SJCRH30 (cell line): Measurements from ENCODE around the gene TMOD2. TPM values are rescaled to one million over a fixed set of nuclear protein-coding genes. Genes with fewer than 3 reads are reported as not detected.

Experiments used
- DNase-seq, 2 experiments: peaks; one replicate each; pipeline ENCODE4 v3.0.0-alpha.2; 2015 to 2020
- H3K27ac ChIP-seq: fragments of 250-450 bp; sonication (Bioruptor Pico); 2 replicates; pipeline ENCODE4 v1.5.1; 2020; ENCODE audit warnings: mild to moderate bottlenecking, moderate library complexity
- H3K27me3 ChIP-seq: fragments of 250-450 bp; sonication (Bioruptor Pico); 2 replicates; pipeline ENCODE4 v1.5.1; 2020; ENCODE audit warnings: mild to moderate bottlenecking, moderate library complexity
- H3K36me3 ChIP-seq: fragments of 250-450 bp; sonication (Bioruptor Pico); 2 replicates; pipeline ENCODE4 v1.5.1; 2020; ENCODE audit warnings: mild to moderate bottlenecking, moderate library complexity
- H3K4me1 ChIP-seq: fragments of 250-450 bp; sonication (Bioruptor Pico); 2 replicates; pipeline ENCODE4 v1.5.1; 2020; ENCODE audit warnings: mild to moderate bottlenecking, moderate library complexity
- H3K4me3 ChIP-seq: fragments of 250-450 bp; sonication (Bioruptor Pico); 2 replicates; pipeline ENCODE4 v1.5.1; 2020; ENCODE audit warnings: mild to moderate bottlenecking, moderate library complexity
- H3K9me3 ChIP-seq: fragments of 250-450 bp; sonication (Bioruptor Pico); replicated peaks from 2 replicates; pipeline ENCODE4 v1.5.1; 2020; ENCODE audit warnings: mild to moderate bottlenecking, moderate library complexity
- total RNA-seq: library from RNA; depleted of rRNA; stranded (reverse); fragments of >200 nt; shearing (Covaris generic); gene quantifications from 2 replicates; pipeline ENCODE4 v1.2.3, GENCODE V29; 2014; rRNA removed

TMOD2 gene
- total RNA-seq = 3.1 and 3.2 TPM in 2 replicates

GRCh38 chr15:51750792-51751696 lies at the start of gene TMOD2:
TSS of gene TMOD2 (plus strand) at chr15:51751597. CDS start at chr15:51766442, 14,845 bp downstream.
- Histone ChIP-seq H3K27me3 (peaks cover 8% of the 10 kb centered on the region), H3K4me3 (peak within 1 kb of the TSS; percentile 74), H3K9me3 (no peaks in the 10 kb centered on the region), H3K36me3 (no peaks in the 10 kb centered on the region), H3K4me1 (no peaks in the 10 kb centered on the region), H3K27ac (no peak within 1 kb of the TSS)
- peak; percentile 32 to 43 for DNase-seq

DNA sequence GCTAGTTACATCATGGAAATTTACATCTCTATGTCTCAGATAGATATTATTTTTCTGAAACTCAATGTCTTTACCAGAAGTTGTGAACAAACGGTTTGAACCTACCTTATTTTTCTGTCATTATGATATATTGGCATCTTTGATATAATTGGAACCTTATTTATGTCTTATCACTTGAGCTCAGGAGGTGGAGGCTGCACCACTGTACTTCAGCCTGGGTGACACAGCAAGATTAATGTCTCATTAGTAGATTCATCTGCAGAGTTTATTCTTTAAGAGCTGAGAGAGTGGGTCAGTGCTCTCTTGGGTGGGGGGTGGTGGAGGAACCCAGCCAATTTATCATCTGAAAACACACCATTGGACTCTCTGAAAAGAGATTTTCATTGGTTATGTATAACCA lies 48.7 kb upstream of the TMOD2 start:
- Histone ChIP-seq H3K4me3 (no peak overlapping the region), H3K27me3 (no peaks in the 10 kb centered on the region)

DNA sequence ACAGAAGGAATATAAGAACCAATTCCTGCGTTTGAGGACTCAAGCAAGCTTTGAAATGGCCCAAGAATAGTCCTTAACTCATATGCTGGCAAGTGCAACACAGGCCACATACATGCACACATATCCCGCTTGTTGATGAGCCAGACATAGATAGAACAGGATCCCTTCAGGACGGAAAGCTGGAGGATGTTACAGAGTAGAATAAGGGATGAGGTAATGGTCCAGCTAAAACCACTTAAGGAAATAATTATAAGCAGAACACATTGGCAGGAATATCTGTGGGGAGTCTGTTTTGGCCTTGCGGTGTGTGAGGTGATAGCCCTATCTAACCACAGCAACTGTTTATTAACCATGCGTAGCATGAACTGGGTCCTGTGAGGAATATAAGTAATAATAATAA lies 45.1 kb upstream of the TMOD2 start:
- H3K9me3 ChIP-seq = no peaks in the 10 kb centered on the region
- H3K27ac ChIP-seq = no peak overlapping the region
- peaks cover 11% of the 10 kb centered on the region for H3K4me1 ChIP-seq
- no peaks in the 10 kb centered on the region for H3K36me3 ChIP-seq
- no peak overlapping the region for H3K4me3 ChIP-seq
- DNase-seq = peak; percentile 11 to 50
- no peaks in the 10 kb centered on the region for H3K27me3 ChIP-seq

More for the DNA sequence above, 48.7 kb upstream of the TMOD2 start:
- DNase-seq = no peak
- Histone ChIP-seq H3K4me1 (peaks cover 11% of the 10 kb centered on the region), H3K36me3 (no peaks in the 10 kb centered on the region), H3K27ac (no peak overlapping the region), H3K9me3 (no peaks in the 10 kb centered on the region)

DNA sequence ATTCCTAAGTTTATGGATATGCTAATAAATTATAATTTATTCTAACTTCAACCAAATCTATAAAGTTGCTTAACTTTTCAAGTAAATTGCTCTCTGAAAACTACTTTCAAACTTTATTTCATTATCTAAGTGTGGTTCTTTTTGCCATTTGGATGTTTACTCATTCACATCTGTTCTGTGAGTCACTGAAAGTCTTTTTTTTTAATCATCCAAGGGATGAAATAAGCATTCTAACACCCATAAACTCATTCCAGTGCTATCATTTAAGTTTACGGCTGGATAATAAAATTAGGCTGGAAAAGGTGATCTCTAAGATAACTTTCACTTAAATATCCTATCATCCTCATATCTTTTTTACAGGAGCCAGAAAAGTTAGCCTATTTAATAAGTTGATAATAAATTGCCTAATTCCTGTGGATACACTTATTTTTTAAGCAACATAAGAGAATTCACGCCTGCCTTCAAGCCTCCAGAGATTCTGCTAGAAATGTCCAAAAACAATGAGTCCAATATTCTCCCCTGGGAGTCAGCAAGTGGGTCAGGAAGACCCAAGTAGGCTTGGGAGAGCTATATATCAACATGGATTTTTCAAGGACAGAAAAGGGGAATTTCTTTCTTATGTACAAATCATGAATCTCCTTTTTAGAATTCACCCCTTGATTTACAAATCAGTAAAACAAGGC lies 44.3 kb upstream of the TMOD2 start:
- no peak overlapping the region for H3K27ac ChIP-seq
- DNase-seq = no peak
- H3K36me3 ChIP-seq = no peaks in the 10 kb centered on the region
- no peak overlapping the region for H3K4me3 ChIP-seq
- no peaks in the 10 kb centered on the region for H3K9me3 ChIP-seq
- peaks cover 11% of the 10 kb centered on the region for H3K4me1 ChIP-seq
- H3K27me3 ChIP-seq = no peaks in the 10 kb centered on the region

- Histone ChIP-seq H3K4me3 (no peak overlapping the region), H3K27ac (no peak overlapping the region), H3K36me3 (no peaks in the 10 kb centered on the region), H3K27me3 (no peaks in the 10 kb centered on the region), H3K9me3 (no peaks in the 10 kb centered on the region), H3K4me1 (peaks cover 11% of the 10 kb centered on the region)
- no peak for DNase-seq
Measured at GRCh38 chr15:51708013-51708412, 43.4 kb upstream of the TMOD2 start.

DNA sequence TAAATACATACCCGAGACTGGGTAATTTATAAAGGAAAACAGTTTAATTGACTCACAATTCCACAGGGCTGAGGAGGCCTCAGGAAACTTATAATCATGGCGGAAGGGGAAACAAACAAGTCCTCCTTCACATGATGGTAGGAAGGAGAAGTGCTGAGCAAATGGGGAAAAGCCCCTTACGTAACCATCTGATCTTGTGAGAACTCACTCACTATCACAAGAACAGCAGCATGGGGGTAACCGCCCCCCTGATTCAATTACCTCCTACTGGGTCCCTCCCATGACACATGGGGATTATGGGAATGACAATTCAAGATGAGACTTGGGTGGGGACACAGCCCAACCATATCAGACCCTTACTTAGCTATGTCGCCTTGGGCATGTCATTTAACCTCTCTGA lies 42.4 kb upstream of the TMOD2 start:
- Histone ChIP-seq H3K4me3 (no peak overlapping the region), H3K27ac (no peak overlapping the region), H3K4me1 (peaks cover 11% of the 10 kb centered on the region), H3K36me3 (no peaks in the 10 kb centered on the region), H3K27me3 (no peaks in the 10 kb centered on the region), H3K9me3 (no peaks in the 10 kb centered on the region)
- DNase-seq = no peak

DNA sequence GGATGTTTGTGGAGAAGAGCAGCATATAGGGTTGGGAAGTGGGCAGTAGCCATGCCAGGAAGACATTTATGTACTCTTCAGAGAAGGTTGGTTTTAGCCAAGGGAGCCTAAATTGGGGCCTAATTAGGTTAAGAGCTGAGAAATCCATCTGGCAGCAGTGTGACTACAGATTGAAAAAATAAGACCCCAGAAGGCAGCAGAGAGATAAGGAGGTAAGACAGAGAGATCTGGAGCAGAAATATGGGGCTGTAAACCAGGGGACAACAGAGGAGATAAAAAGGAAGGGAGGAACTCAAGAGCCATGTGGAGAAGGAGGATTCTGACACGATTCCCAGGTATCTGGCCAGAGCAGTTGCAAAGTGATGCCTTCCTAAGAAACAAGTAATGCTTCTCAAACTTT lies 37.2 kb upstream of the TMOD2 start:
- no peak overlapping the region for H3K27ac ChIP-seq
- H3K36me3 ChIP-seq = no peaks in the 10 kb centered on the region
- peaks cover 15% of the 10 kb centered on the region for H3K4me1 ChIP-seq
- no peak overlapping the region for H3K4me3 ChIP-seq
- DNase-seq = no peak
- no peaks in the 10 kb centered on the region for H3K9me3 ChIP-seq
- H3K27me3 ChIP-seq = no peaks in the 10 kb centered on the region

GRCh38 chr15:51714911-51715310 lies 36.5 kb upstream of the TMOD2 start:
- Histone ChIP-seq H3K27ac (no peak overlapping the region), H3K4me1 (peaks cover 16% of the 10 kb centered on the region), H3K36me3 (no peaks in the 10 kb centered on the region), H3K4me3 (no peak overlapping the region), H3K9me3 (no peaks in the 10 kb centered on the region), H3K27me3 (no peaks in the 10 kb centered on the region)
- no peak for DNase-seq

GRCh38 chr15:51718219-51718618 lies 33.2 kb upstream of the TMOD2 start:
- no peaks in the 10 kb centered on the region for H3K36me3 ChIP-seq
- H3K27ac ChIP-seq = peak overlapping the region; percentile 40
- no peaks in the 10 kb centered on the region for H3K27me3 ChIP-seq
- DNase-seq = peak; percentile 47 to 84
- no peak overlapping the region for H3K4me3 ChIP-seq
- H3K9me3 ChIP-seq = no peaks in the 10 kb centered on the region
- peaks cover 16% of the 10 kb centered on the region for H3K4me1 ChIP-seq

DNA sequence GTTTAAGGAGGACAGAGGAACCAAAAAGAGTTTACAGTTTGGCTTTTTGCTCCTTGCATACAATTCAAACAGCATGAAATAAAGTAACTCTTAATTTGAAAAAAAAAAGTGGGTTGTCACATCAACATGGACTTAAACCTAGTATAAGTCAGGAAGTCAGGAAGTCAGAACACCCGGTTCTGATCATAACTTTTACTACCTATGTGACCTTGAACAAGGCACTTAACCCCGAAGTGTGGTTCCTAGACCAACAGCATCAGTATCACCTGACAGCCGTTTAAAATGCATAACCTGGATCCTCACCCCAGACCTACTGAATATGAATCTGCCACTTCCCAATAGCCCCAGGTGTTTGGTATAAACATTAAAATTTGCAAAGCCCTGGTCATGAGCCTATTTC lies 32.7 kb upstream of the TMOD2 start:
- Histone ChIP-seq H3K9me3 (no peaks in the 10 kb centered on the region), H3K4me1 (peaks cover 16% of the 10 kb centered on the region), H3K4me3 (no peak overlapping the region), H3K27me3 (no peaks in the 10 kb centered on the region), H3K27ac (no peak overlapping the region; the same call in 1 of the 2 replicates), H3K36me3 (no peaks in the 10 kb centered on the region)
- DNase-seq = no peak

DNA sequence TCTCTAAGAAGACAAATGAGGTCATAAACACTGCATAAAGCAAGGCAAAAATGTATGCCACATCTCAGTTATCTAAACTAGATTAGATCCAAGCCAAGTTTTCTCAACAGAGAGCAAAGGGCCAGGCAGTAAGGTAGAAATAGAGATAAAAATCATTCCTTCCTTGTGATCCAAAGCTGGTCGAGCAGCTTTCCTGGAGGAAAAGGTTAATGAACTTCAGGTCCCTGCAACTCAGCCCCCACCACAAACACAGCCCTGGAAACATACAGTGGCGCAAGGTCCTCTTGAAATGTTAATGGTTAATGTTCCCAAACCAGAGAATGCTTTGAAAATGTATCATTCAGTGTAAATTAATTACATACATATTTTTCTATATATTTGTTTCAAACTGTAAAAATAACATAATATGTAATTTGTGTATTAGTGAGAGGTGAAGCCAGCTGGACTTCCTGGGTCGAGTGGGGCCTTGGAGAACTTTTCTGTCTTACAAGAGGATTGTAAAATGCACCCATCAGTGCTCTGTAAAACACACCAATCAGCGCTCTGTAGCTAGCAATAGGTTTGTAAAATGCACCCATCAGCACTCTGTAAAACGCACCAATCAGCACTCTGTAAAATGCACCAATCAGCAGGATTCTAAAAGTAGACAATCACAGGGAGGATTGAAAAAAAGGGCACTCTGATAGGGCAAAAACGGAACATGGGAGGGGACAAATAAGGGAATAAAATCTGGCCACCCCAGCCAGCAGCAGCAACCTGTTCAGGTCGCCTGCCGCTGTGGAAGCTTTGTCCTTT lies 31.0 kb upstream of the TMOD2 start:
- DNase-seq = no peak
- H3K4me3 ChIP-seq = no peak overlapping the region

GRCh38 chr15:51721199-51721960 lies 30.0 kb upstream of the TMOD2 start:
- peaks cover 19% of the 10 kb centered on the region for H3K4me1 ChIP-seq
- DNase-seq = no peak
- no peak overlapping the region for H3K27ac ChIP-seq
- no peak overlapping the region for H3K4me3 ChIP-seq
- no peaks in the 10 kb centered on the region for H3K27me3 ChIP-seq
- no peaks in the 10 kb centered on the region for H3K36me3 ChIP-seq
- H3K9me3 ChIP-seq = no peaks in the 10 kb centered on the region

More for the DNA sequence above, 31.0 kb upstream of the TMOD2 start:
- Histone ChIP-seq H3K36me3 (no peaks in the 10 kb centered on the region), H3K9me3 (no peaks in the 10 kb centered on the region), H3K27ac (no peak overlapping the region), H3K27me3 (no peaks in the 10 kb centered on the region), H3K4me1 (peaks cover 16% of the 10 kb centered on the region)

- Histone ChIP-seq H3K4me1 (peaks cover 13% of the 10 kb centered on the region), H3K27me3 (no peaks in the 10 kb centered on the region), H3K36me3 (no peaks in the 10 kb centered on the region), H3K27ac (no peak overlapping the region), H3K4me3 (no peak overlapping the region), H3K9me3 (no peaks in the 10 kb centered on the region)
- DNase-seq = no peak
Measured at GRCh38 chr15:51724199-51724598, 27.2 kb upstream of the TMOD2 start.

DNA sequence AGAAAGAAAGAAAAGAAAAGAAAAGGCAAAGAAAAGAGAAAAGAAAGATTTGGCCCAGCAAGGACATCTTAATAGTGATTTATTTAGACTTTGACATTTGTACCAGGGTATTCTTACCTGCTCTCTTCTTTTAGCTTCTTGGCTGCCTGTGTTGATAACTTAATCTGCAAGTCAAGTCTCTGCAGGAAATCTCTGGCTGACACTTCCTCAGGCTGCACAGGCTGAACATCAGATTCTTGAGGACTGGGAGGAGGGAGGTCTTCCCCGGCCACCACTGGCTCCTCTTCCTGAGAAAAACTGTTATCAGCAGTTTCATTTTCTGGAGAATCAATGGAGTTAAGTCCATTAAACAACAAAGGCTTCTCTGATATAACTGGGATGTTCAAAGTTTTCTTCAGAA lies 26.7 kb upstream of the TMOD2 start:
- Histone ChIP-seq H3K36me3 (no peaks in the 10 kb centered on the region), H3K27ac (no peak overlapping the region), H3K27me3 (no peaks in the 10 kb centered on the region), H3K9me3 (no peaks in the 10 kb centered on the region), H3K4me1 (peaks cover 12% of the 10 kb centered on the region), H3K4me3 (no peak overlapping the region)
- no peak for DNase-seq
